PC-9 (cell line): ENCODE data around the gene OSBPL3. TPM values are rescaled to one million over a fixed set of nuclear protein-coding genes. Genes with fewer than 3 reads are reported as not detected.
A peak's percentile ranks its signal among the peaks of the same experiment; 100 is the strongest.
"Not testable (repeated sequence)": the region's sequence is repeated elsewhere in the genome, so short reads cannot be mapped to it uniquely, and the experiment has no call there.

Experiments used
- BruUV-seq: library from RNA; stranded (reverse); fragments of 400-500 nt; replicated peaks from 2 replicates; lab custom pipeline; 2021; lab: Mats Ljungman, UMichigan
- CTCF ChIA-PET: fragments of 300-600 bp; sonication (Branson Sonifier 250); formaldehyde crosslinking; loops from one replicate; lab custom pipeline; 2022; ENCODE audit warnings: antibody characterized with exemption; lab: Charles Lee
- POLR2A ChIA-PET: fragments of 300-600 bp; sonication (Branson Sonifier 250); formaldehyde crosslinking; loops from one replicate; lab custom pipeline; 2022; ENCODE audit warnings: antibody characterized with exemption; ENCODE audit not compliant: unreplicated experiment; lab: Charles Lee
- DNase-seq, 2 experiments: peaks; one replicate each; pipeline versions ENCODE4 v3.0.0 to v3.0.0-alpha.2; 2015 to 2022; ENCODE audit warnings: mixed read lengths in 1 of 2
- H2AFZ ChIP-seq: fragments of 200-600 bp; sonication (generic); 2 replicates; pipeline ENCODE4 v1.8.1; 2017; ENCODE audit warnings: antibody characterized with exemption
- H3F3A ChIP-seq: fragments of 200-600 bp; sonication (generic); 2 replicates; pipeline ENCODE4 v1.8.1; 2017; ENCODE audit warnings: antibody characterized with exemption, mild to moderate bottlenecking, low read depth; ENCODE audit not compliant: insufficient read depth
- H3K27ac ChIP-seq: fragments of 200-600 bp; sonication (generic); 2 replicates; pipeline ENCODE4 v1.6.1; 2016; ENCODE audit warnings: mixed run types
- H3K27me3 ChIP-seq: fragments of 200-600 bp; sonication (generic); 2 replicates; pipeline ENCODE4 v1.6.1; 2016; ENCODE audit warnings: low read depth, mixed run types; ENCODE audit not compliant: insufficient read depth
- H3K36me3 ChIP-seq: fragments of 200-600 bp; sonication (generic); 2 replicates; pipeline ENCODE4 v1.6.1; 2016; ENCODE audit warnings: low read depth, mixed run types
- H3K4me1 ChIP-seq: fragments of 200-600 bp; sonication (generic); replicated peaks from 2 replicates; pipeline ENCODE4 v1.6.1; 2016; ENCODE audit warnings: mixed run types; ENCODE audit not compliant: insufficient read depth
- H3K4me2 ChIP-seq: fragments of 200-600 bp; sonication (generic); 2 replicates; pipeline ENCODE4 v1.6.1; 2017; ENCODE audit warnings: mixed run types
- H3K4me3 ChIP-seq: fragments of 200-600 bp; sonication (generic); 2 replicates; pipeline ENCODE4 v1.6.1; 2016; ENCODE audit warnings: mixed run types
- H3K79me2 ChIP-seq: fragments of 200-600 bp; sonication (generic); 2 replicates; pipeline ENCODE4 v1.6.1; 2017; ENCODE audit warnings: low read depth, mixed run types
- H3K9me2 ChIP-seq: fragments of 200-600 bp; sonication (generic); 2 replicates; pipeline ENCODE4 v1.8.1; 2017; ENCODE audit warnings: mild to moderate bottlenecking; ENCODE audit not compliant: insufficient read depth
- H3K9me3 ChIP-seq: fragments of 200-600 bp; sonication (generic); 2 replicates; pipeline ENCODE4 v1.8.1; 2016; ENCODE audit warnings: low read depth; ENCODE audit not compliant: insufficient read depth
- H4K20me1 ChIP-seq: fragments of 200-600 bp; sonication (generic); 2 replicates; pipeline ENCODE4 v1.8.1; 2017; ENCODE audit not compliant: insufficient read depth
- CTCF ChIP-seq: fragments of 200-600 bp; sonication (generic); conservative IDR thresholded peaks from 2 replicates; pipeline ENCODE4 v1.6.1; 2017; ENCODE audit warnings: mixed run types, antibody characterized with exemption, mild to moderate bottlenecking, moderate library complexity
- EZH2 ChIP-seq: fragments of 200-600 bp; sonication (generic); IDR thresholded peaks from 2 replicates; pipeline ENCODE4 v1.8.0; 2017; ENCODE audit warnings: antibody characterized with exemption, low read depth
- intact Hi-C: fragments of 100-400 bp; cut with micrococcal nuclease; formaldehyde crosslinking; loops from one replicate; pipeline ENCODE4 v1.10.0; 2022; ENCODE audit not compliant: unreplicated experiment
- total RNA-seq: library from RNA; stranded (reverse); gene quantifications from 2 replicates; pipeline ENCODE4 v1.2.3, GENCODE V29; 2021

Gene OSBPL3
- total RNA-seq, 1 experiment from 2014 or later = 87.6 TPM

GRCh38 chr7:24905996-24906770 lies 73.8 kb downstream of the OSBPL3 start:
- 0 out of 2 replicates have a peak, but pooled peaks cover 6% of the 10 kb centered on the region for H3K36me3 ChIP-seq
- ChIA-PET CTCF (interaction anchor here (0.5 kb wide), 1 partner anchor 12 kb away, joined by 3 read pairs; no protein-coding TSS in a partner anchor), POLR2A (no interaction called here)
- H2AFZ ChIP-seq = no peak overlapping the region
- no peak overlapping the region for H3K4me3 ChIP-seq
- TSS peak; percentile 43 for BruUV-seq
- H4K20me1 ChIP-seq = no peaks in the 10 kb centered on the region
- no peaks in the 10 kb centered on the region for H3K27me3 ChIP-seq
- H3K4me1 ChIP-seq = peaks cover 58% of the 10 kb centered on the region
- intact Hi-C loops = loop anchor here (1.0 to 2.0 kb wide), 3 partner anchors 60 to 165 kb away; no protein-coding TSS in a partner anchor
- H3K4me2 ChIP-seq = peak overlapping the region; percentile 68; the same call in 1 of the 2 replicates
- peak; percentile 47 to 73 for DNase-seq
- peak overlapping the region; percentile 86; the same call in 1 of the 2 replicates for H3K27ac ChIP-seq
- H3F3A ChIP-seq = peaks cover 30% of the 10 kb centered on the region
- no peaks in the 10 kb centered on the region for H3K9me2 ChIP-seq
- H3K79me2 ChIP-seq = peaks cover 89% of the 10 kb centered on the region
- TF ChIP-seq EZH2 (no peak), CTCF (no peak)
- no peaks in the 10 kb centered on the region; the same call in 1 of the 2 replicates for H3K9me3 ChIP-seq

GRCh38 chr7:24903992-24904391 lies 76.0 kb downstream of the OSBPL3 start:
- H4K20me1 ChIP-seq, CTCF ChIA-PET, H3K36me3 ChIP-seq, H2AFZ ChIP-seq, H3K27me3 ChIP-seq, intact Hi-C loops, BruUV-seq, DNase-seq, H3K4me3 ChIP-seq, H3K27ac ChIP-seq, H3K4me2 ChIP-seq, POLR2A ChIA-PET, H3K9me3 ChIP-seq, H3K9me2 ChIP-seq: not testable (repeated sequence)
- Histone ChIP-seq H3K4me1 (peaks cover 55% of the 10 kb centered on the region), H3F3A (peaks cover 32% of the 10 kb centered on the region), H3K79me2 (peaks cover 76% of the 10 kb centered on the region)

GRCh38 chr7:24903559-24903958 lies 76.4 kb downstream of the OSBPL3 start:
- Histone ChIP-seq H3K27me3 (no peaks in the 10 kb centered on the region), H3K4me3 (no peak overlapping the region), H3K4me1 (peaks cover 54% of the 10 kb centered on the region), H3K9me2 (no peaks in the 10 kb centered on the region), H3K27ac (no peak overlapping the region), H3K4me2 (no peak overlapping the region), H3F3A (peaks cover 28% of the 10 kb centered on the region), H3K9me3 (no peaks in the 10 kb centered on the region; the same call in 1 of the 2 replicates), H3K36me3 (0 out of 2 replicates have a peak, but pooled peaks cover 6% of the 10 kb centered on the region), H2AFZ (no peak overlapping the region), H4K20me1 (no peaks in the 10 kb centered on the region), H3K79me2 (peaks cover 74% of the 10 kb centered on the region)
- BruUV-seq = no TSS peak
- ChIA-PET POLR2A (no interaction called here), CTCF (interaction anchor here (1.5 kb wide), 1 partner anchor 91 kb away, joined by 3 read pairs; no protein-coding TSS in a partner anchor)
- no peak for DNase-seq
- intact Hi-C loops = no loop called here
- TF ChIP-seq CTCF (no peak), EZH2 (no peak)
